AG09309 (cell line): ENCODE measurements around the gene PDE8B.

Experiments
- DNase-seq: peaks from one replicate; pipeline ENCODE4 v3.0.0-alpha.2; 2010; ENCODE audit warnings: low read depth
- H3K4me3 ChIP-seq: 2 replicates; pipeline ENCODE4 v1.5.1; 2011; ENCODE audit warnings: mild to moderate bottlenecking, low read depth, low read length, moderate library complexity; ENCODE audit not compliant: control insufficient read depth
- TF ChIP-seq, protein P1 (sequence below): IDR thresholded peaks from 2 replicates; pipeline ENCODE4 v1.5.1; 2011; ENCODE audit warnings: mild to moderate bottlenecking, low read depth, low read length, inconsistent platforms; ENCODE audit not compliant: insufficient read depth, control insufficient read depth; ENCODE audit errors: missing control alignments

Gene PDE8B

DNA sequence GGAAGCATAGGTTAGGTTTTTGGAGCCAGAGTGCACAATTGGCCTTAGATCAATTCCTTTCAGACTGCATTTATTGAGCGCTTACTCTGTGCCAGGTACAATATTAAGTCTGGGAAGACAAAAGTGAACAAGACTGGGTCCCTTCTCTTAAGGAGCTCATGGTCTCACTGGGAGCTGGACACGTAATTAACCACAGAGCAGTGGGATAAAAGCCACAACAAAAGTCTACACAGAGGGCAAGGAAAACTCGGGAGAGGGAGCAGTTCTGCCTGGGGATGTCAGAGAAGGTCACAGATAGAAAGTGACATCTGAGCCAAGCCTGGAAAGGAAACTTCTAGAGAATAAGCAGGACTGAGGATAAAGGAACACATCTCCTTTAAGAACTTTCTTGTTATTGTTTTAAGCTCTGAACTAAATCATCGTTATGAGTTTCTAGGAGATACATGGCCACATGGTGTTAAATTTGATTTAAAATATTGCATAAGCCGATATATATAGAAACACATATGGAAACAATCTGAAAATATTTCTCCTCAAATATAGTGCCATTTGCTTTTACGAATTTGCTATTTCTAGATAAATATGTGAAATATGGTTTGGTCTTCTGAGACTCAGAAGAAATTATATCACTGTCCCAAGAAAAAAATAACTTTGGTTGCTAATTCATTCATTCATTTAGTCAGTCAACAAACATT lies 40.1 kb upstream of the PDE8B start:
- TF ChIP-seq, protein P1, sequence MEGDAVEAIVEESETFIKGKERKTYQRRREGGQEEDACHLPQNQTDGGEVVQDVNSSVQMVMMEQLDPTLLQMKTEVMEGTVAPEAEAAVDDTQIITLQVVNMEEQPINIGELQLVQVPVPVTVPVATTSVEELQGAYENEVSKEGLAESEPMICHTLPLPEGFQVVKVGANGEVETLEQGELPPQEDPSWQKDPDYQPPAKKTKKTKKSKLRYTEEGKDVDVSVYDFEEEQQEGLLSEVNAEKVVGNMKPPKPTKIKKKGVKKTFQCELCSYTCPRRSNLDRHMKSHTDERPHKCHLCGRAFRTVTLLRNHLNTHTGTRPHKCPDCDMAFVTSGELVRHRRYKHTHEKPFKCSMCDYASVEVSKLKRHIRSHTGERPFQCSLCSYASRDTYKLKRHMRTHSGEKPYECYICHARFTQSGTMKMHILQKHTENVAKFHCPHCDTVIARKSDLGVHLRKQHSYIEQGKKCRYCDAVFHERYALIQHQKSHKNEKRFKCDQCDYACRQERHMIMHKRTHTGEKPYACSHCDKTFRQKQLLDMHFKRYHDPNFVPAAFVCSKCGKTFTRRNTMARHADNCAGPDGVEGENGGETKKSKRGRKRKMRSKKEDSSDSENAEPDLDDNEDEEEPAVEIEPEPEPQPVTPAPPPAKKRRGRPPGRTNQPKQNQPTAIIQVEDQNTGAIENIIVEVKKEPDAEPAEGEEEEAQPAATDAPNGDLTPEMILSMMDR = no peak
- no peak overlapping the region for H3K4me3 ChIP-seq
- no peak for DNase-seq

DNA sequence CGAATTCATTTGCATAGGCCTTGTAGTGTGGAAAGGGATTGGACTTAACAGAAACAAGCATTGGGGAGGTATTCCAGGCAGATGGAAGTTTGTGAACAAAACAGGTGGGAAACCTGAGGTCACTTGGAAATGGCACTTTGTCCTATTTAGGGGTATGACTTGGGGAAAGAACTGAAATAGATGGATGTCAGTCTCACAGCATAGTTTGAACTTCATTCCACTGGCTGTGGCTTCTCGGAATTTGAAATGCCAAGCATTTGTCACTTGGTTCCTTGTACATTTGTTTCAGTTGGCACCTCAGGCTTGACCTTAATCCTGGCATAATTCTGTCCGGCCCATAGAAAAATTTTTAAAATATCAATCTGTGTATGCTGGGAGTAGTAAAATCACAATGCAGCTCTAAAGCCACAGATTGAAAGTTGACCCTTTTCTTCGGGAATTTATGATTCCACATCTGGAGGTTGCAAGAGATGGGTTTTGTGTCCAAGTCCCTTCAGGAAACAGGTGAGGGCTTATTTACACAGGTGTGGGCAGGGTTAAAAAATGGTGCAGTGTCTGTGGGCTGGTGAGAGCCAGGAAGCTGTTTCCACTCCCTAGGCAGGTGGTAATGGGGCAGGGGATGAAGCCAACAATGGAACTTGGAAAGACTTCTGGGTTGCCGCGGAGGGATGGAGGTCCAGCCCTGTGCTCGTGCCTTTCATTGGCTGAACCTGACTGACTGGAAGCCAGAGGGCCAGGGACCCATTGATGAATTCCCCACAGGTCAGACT lies 39.2 kb upstream of the PDE8B start:
- TF ChIP-seq, protein P1 = no peak

DNA sequence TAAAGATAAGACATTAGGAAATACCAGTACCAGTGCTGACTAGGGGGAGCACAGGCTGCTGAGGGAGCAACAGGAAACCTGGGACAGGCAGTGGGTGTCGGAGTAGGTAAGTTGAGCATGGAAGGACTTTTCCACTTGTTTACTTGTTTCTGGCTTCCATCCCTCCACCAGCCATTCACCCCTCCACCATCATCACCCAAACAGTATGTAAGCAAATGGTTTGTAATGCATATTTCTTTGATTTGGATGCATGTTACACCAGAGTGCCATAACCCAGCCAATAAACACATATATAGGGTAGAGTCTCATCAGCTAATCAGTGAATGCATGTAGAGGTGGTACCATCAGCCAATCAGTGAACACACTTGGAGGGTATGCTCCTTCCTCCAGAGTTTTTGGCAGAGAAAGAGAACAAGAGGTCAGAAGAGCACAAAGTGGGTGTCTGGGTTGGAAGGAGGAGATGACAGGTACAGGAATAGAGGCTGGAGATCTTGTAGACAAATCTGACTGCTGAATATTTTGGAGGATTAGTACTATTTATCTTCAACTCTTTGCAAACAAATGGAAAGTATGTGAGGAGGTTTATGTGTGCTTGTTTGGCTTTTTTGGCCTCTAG lies 37.7 kb upstream of the PDE8B start:
- H3K4me3 ChIP-seq = no peak overlapping the region
- DNase-seq = no peak
- TF ChIP-seq, protein P1 = no peak

More for the DNA sequence above, 39.2 kb upstream of the PDE8B start:
- no peak overlapping the region for H3K4me3 ChIP-seq
- DNase-seq = no peak

DNA sequence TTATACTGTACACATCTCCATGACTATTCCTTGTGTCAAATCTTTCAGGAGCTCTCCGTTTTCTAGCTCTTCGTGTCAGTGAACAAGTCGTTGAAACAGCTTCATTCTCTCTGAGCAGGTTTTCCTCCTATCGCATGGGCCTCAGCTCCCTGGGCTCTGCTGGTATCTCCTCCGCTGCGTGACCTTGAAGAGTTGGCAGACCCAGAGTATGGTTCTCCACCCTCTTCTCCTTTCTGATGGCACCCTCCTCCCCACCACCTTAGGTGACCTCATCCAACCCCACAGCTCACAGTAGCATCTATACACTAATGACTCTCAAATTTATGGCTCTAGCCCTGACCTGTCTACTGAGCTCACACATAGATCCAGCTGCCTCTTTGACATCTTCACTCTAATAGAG lies 36.0 kb upstream of the PDE8B start:
- no peak overlapping the region for H3K4me3 ChIP-seq
- no peak for DNase-seq
- TF ChIP-seq, protein P1 = no peak

DNA sequence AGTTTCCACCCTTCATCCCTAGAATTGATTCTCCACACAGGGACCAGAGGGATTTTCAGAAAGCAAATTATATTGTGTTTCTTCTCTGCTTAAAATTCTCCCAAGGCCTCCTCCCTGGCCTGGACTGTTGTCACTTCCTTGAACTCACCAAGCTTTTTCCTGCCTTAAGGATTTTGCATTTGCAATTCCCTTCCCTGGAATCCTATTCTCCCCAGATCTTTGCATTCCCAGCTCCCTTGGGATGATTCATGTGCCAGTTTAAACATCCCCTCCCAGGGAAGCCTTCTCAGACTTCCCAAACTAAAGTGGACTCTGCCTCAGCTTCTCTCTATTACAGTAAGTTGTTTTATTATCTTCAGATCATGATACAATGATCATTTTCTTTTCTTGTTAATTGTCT lies 35.2 kb upstream of the PDE8B start:
- DNase-seq = no peak
- TF ChIP-seq, protein P1 = no peak

DNA sequence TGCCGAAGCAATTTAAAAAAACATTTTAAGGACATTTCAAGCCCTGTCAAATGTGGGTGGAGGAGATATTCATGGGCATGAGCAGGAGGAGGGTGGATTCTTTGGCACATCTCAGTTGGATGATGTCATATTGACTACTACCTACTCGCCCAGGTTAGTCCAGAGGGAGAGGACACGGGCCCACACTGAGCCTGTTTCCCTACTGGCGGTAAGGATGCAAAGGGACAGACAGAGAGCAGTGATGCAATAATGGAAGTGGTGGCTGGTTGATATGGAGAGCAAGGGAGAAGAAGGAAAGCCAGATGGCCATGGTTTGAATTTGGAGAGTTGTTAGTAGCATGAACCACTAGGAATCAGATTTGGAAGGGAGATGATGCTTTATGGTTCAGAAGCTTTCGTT lies 34.1 kb upstream of the PDE8B start:
- TF ChIP-seq, protein P1 = no peak
- H3K4me3 ChIP-seq = no peak overlapping the region
- DNase-seq = no peak

More for the DNA sequence above, 35.2 kb upstream of the PDE8B start:
- H3K4me3 ChIP-seq = no peak overlapping the region
